Measurements from ENCODE around the gene ALDH18A1. TPM values are rescaled to one million over a fixed set of nuclear protein-coding genes. Genes with fewer than 3 reads are reported as not detected.

The ALDH18A1 gene
- total and polyA plus RNA-seq, 2 of the 8 experiments (the other 6 are each of a cell fraction or from before 2014, with no cell fraction given): 59.6 to 128 TPM

GRCh38 chr10:95579835-95580535 lies 76.5 kb downstream of the ALDH18A1 start:
- no peak overlapping the region for H3K23ac ChIP-seq (ENCODE audit: insufficient read length)
- H2BK12ac ChIP-seq (ENCODE audit: low read depth, low read length): no peak overlapping the region
- no peak for DNase-seq (ENCODE audit: low read depth in 1 of 2, low spot score in 2 of 2)
- no peak overlapping the region for H2BK5ac ChIP-seq (ENCODE audit: low read depth, low read length)
- no peaks in the 10 kb centered on the region for H3K9me3 ChIP-seq (ENCODE audit: insufficient read depth in 2 of 2, low read depth in 1 of 2, low read length in 1 of 2)
- H3K18ac ChIP-seq (ENCODE audit: extremely low read depth, low read length): no peak overlapping the region
- H3K4me2 ChIP-seq (ENCODE audit: insufficient read depth in 1 of 2, low read depth in 2 of 2, low read length in 2 of 2): no peak overlapping the region
- H3K9ac ChIP-seq (replicated peaks in 1 of 4; ENCODE audit: extremely low read depth in 1 of 4, low read depth in 3 of 4, low read length in 3 of 4): no peak overlapping the region
- H2BK20ac ChIP-seq (ENCODE audit: low read length): no peak overlapping the region
- no peak overlapping the region for H4K91ac ChIP-seq (replicated peaks; ENCODE audit: insufficient read length, low read length)
- H3K14ac ChIP-seq (ENCODE audit: insufficient read length): no peak overlapping the region
- H2AFZ ChIP-seq (ENCODE audit: low read length): no peak overlapping the region
- no peak overlapping the region for H3K4ac ChIP-seq (replicated peaks; ENCODE audit: insufficient read length, low read depth, low read length)
- H4K20me1 ChIP-seq (replicated peaks in 1 of 2; ENCODE audit: control insufficient read depth in 1 of 2, insufficient read depth in 2 of 2, low read length in 2 of 2): no peaks in the 10 kb centered on the region
- no peak overlapping the region for H4K8ac ChIP-seq (ENCODE audit: extremely low read depth, insufficient read depth, low read length)
- H3K4me1 ChIP-seq (replicated peaks in 1 of 4; ENCODE audit: control insufficient read depth in 3 of 4, insufficient read depth in 4 of 4, low read length in 3 of 4): no peaks in the 10 kb centered on the region
- no peak overlapping the region for H2BK15ac ChIP-seq (ENCODE audit: low read length)
- TF ChIP-seq POLR2AphosphoS5 (IDR thresholded peaks at IDR 0.05; ENCODE audit: low read depth, low read length): no peak
- TF ChIP-seq EGR1 (IDR thresholded peaks at IDR 0.05; ENCODE audit: borderline replicate concordance, low read depth, low read length): no peak
- no peak for TF ChIP-seq POU5F1 (IDR thresholded peaks at IDR 0.05; ENCODE audit: low read depth, low read length)
- TF ChIP-seq PHF8 (conservative IDR thresholded peaks at IDR 0.05; ENCODE audit: low read depth, low read length): no peak
- no peak for TF ChIP-seq KDM5A (IDR thresholded peaks at IDR 0.05; ENCODE audit: low read length)
- no peak for TF ChIP-seq ZNF274 (IDR thresholded peaks at IDR 0.05; ENCODE audit: borderline replicate concordance, extremely low read depth, low read length)
- no peak for TF ChIP-seq RXRA (IDR thresholded peaks at IDR 0.05; ENCODE audit: insufficient read depth, low read depth, low read length)
- no peak for TF ChIP-seq SP1 (IDR thresholded peaks at IDR 0.05; ENCODE audit: low read depth, low read length)
- no peak overlapping the region for H3K4me3 ChIP-seq (ENCODE audit: extremely low read depth in 1 of 4, insufficient read depth in 2 of 4, low read depth in 3 of 4, low read length in 4 of 4)
- H4K5ac ChIP-seq (ENCODE audit: insufficient read length, low read depth, low read length): no peak overlapping the region
- 91% methylated on average over 2 of the region's 2 CpGs; no CpG with 5 or more reads in 1 of the 2 experiments for WGBS, 2 experiments (ENCODE audit: extremely low coverage in 1 of 2, insufficient coverage in 1 of 2, insufficient read length in 1 of 2, insufficient replicate concordance in 2 of 2, low coverage in 1 of 2, low lambda C conversion rate in 2 of 2, missing lambda C conversion rate in 1 of 2)
- no peak overlapping the region for H2AK5ac ChIP-seq (ENCODE audit: low read depth, low read length)
- H3K23me2 ChIP-seq (ENCODE audit: low read depth, low read length): no peaks in the 10 kb centered on the region
- no peak overlapping the region for H2BK120ac ChIP-seq (replicated peaks; ENCODE audit: low read depth, low read length)
- CTCF ChIA-PET (ENCODE audit: partially characterized antibody): interaction anchor here (1.0 to 2.5 kb wide), 10 partner anchors 9 to 205 kb away, joined by 3 to 11 read pairs (median 4); no protein-coding TSS in a partner anchor
- POLR2A ChIA-PET (ENCODE audit: partially characterized antibody): no interaction called here
- H3K56ac ChIP-seq (replicated peaks; ENCODE audit: insufficient read length, low read depth, low read length): no peak overlapping the region
- no peak overlapping the region for H3K27ac ChIP-seq (ENCODE audit: low read depth, low read length)
- FAIRE-seq: no peak
- no peaks in the 10 kb centered on the region for H3K79me2 ChIP-seq (ENCODE audit: control insufficient read depth in 1 of 2, insufficient read depth in 2 of 2, low read length in 2 of 2)
- no peaks in the 10 kb centered on the region for H3K79me1 ChIP-seq (ENCODE audit: low read depth, low read length)
- H3K27me3 ChIP-seq (replicated peaks in 1 of 4; ENCODE audit: control insufficient read depth in 3 of 4, extremely low read depth in 1 of 4, insufficient read depth in 3 of 4, low read length in 3 of 4): no peaks in the 10 kb centered on the region
- H3K36me3 ChIP-seq (ENCODE audit: control insufficient read depth in 2 of 4, insufficient read depth in 4 of 4, low read length in 3 of 4): no peaks in the 10 kb centered on the region

Data from H1 (cell line).